Measurements from ENCODE around the gene FAM193A.
"Not testable (repeated sequence)": the region's sequence is repeated elsewhere in the genome, so short reads cannot be mapped to it uniquely, and the experiment has no call there.

Gene FAM193A

DNA sequence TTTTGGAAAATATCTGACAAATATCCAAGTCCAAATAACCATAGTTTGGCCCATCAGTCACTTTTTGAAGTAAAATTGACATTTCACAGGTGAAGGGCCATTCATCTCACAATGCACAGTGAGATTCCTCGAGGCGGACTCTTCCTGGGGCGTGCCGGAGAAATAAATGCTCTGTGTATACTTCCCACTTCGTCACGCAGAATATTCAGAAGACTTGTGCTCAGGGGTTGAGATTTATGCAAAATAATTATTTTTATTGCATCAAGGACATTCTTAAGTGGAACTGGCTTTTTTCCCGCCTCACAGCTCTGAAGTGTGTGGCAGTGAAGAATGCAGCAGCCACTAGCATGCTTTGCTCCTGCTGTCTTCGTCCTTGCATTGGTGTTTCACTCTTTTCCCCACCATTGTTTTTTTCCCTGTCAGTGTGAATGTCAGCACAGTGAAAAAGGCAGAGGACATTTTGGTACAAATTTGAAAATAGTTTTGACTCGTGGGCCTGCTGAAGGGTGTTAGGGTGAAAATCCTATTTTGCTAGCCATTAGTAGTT, 70.6 kb downstream of the FAM193A start:
- DNase-seq (ENCODE audit: low spot score) (no peak), FAIRE-seq (no peak)

DNA sequence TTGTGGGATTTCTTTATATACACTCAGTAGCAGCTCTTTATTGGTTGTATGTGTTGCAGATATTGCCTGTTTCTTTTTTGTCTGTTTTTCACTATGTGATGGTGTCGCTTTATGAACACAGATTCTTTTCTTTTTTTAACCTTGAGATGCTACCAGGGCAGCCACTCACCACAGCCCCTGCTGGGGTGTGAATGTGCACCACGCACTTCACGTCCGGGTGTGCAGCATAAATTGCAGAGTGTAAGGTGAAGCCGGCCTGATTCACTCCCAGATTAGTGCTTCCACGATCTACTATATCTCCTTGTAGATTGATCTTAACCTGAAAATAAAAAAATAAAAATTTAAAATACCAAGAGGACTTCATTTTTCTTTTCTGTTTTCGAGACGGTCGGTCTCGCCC, 71.4 kb downstream of the FAM193A start:
- FAIRE-seq = no peak

DNA sequence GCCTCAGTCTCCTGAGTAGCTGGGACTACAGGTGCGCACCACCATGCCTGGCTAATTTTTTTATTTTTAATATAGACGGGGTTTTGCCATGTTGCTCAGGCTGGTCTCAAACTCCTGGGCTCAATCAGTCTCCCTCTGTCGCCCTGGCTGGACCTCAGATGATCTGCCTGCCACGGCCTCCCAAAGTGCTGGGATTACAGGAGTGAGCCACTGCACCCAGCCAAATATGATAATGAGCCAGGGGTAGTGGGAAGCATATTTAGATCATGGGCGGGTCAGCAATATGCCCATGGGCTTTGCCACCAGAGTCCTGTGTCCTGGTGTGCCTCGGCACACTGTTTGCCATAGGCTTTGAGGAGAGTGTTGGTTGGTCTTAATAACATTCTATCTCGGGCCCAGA, 71.8 kb downstream of the FAM193A start:
- DNase-seq (ENCODE audit: low spot score) = no peak
- no peak for FAIRE-seq

More for the DNA sequence above, 71.4 kb downstream of the FAM193A start:
- DNase-seq (ENCODE audit: low spot score) = no peak

DNA sequence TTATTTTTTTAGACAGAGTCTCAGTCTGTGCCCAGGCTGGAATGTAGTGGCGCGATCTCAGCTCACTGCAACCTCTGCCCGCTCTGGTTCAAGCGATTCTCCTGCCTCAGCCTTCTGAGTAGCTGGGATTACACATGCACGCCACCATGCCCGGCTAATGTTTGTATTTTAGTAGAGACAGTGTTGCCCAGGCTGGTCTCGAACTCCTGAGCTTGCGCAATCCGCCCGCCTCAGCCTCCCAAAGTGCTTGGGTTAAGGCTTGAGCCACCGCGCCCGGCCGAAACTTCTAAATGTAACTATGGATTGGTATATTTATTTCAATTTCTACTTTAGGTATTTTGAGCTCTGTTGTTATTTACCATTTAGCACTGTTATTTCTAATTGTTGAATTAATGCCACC, 79.4 kb downstream of the FAM193A start:
- no peak for FAIRE-seq
- no peak for DNase-seq (ENCODE audit: low spot score)

GRCh38 chr4:2617955-2618354, 81.5 kb downstream of the FAM193A start:
- DNase-seq (ENCODE audit: low spot score) (no peak), FAIRE-seq (no peak)

DNA sequence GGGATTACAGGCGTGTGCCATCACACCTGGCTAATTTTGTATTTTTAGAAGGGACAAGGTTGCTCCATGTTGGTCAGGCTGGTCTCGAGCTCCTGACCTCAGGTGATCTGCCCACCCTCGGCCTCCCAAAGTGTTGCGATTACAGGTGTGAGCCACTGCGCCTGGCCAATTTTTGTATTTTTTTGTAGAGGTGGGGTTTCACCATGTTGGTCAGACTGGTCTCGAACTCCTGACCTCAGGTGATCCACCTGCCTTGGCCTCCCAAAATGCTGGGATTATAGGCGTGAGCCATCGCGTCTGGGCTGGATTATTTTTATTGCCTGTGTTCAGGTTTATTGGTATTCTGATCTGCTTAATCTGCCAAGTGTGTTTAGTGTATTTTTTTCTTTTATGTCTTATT, 82.3 kb downstream of the FAM193A start:
- FAIRE-seq; DNase-seq (ENCODE audit: low spot score): not testable (repeated sequence)

GRCh38 chr4:2619459-2619858, 83.0 kb downstream of the FAM193A start:
- no peak for FAIRE-seq
- DNase-seq (ENCODE audit: low spot score) = no peak

DNA sequence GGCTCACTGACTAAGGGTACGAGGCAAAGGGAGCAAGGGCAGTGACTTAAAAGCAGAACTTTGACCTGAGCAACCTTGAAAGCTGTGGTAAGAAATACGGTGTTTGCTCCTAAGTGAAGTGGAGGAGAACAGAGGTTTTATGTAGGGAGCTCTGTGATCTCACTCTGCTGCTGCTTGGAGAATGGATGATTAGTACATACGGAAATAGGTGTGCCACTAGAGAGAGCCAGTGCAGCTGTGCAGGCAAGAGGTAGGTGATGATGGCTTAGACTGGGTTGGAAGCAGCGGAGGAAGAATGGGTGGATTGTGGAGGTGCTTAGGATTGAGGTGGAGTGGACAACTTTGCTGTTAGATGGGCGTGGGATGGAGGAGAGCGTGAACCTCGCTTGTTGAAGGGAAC, 85.0 kb downstream of the FAM193A start:
- DNase-seq (ENCODE audit: low spot score) = no peak
- no peak for FAIRE-seq

- no peak for FAIRE-seq
- no peak for DNase-seq (ENCODE audit: low spot score)
Measured at GRCh38 chr4:2623442-2623841, 87.0 kb downstream of the FAM193A start.

DNA sequence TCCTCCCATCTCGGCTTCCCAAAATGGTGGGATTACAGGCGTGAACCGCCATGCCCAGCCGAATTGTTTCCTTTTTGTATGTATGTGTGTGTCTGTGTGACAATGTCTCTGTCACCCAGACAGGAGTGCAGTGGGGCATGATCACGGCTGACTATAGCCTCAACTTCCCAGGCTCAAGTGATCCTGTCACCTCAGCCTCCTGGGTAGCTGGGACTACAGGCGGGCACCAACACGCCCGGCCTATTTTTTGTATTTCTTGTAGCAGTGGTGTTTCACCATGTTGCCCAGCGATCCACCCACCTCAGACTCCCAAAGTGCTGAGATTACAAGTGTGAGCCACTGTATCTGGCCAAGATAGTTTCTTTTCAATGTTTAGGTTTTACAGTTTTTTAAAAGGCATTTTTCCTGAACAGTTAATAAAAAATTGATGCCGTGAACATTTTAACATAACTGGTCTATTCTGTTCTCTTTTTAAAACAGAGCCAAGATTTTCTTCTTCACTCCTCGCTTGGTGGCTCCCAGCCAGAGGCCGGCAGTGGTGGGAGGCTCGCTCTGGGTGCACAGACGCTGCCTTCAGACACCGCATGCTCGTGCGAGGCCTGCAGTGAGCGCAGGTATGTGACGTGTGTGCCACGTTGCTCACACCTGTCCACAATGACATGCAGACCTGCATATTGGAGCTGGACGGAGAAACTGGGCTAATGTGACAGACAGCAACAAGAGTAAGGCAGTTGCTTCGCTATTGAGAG, 88.5 kb downstream of the FAM193A start:
- no peak for DNase-seq (ENCODE audit: low spot score)
- FAIRE-seq = no peak

DNA sequence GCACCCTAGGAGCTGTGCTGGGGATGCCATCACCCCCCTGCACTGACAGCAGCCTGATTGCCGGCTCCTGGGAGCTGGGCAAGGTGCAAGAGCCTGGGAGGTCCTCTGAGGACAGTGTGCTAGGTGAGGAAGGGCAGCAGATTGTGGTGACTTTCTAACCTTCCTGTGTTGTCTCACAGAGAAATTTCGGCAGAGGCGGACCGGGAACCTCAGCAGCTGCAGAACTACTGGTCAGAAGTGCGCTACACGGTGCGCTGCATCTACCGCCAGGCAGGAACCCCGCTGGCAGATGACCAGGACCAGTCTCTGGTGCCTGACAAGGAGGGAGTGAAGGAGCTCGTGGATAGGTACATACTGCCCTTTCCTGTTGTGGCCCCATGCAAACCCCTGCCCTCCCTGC, 89.8 kb downstream of the FAM193A start:
- DNase-seq (ENCODE audit: low spot score) (no peak), FAIRE-seq (no peak)

DNA sequence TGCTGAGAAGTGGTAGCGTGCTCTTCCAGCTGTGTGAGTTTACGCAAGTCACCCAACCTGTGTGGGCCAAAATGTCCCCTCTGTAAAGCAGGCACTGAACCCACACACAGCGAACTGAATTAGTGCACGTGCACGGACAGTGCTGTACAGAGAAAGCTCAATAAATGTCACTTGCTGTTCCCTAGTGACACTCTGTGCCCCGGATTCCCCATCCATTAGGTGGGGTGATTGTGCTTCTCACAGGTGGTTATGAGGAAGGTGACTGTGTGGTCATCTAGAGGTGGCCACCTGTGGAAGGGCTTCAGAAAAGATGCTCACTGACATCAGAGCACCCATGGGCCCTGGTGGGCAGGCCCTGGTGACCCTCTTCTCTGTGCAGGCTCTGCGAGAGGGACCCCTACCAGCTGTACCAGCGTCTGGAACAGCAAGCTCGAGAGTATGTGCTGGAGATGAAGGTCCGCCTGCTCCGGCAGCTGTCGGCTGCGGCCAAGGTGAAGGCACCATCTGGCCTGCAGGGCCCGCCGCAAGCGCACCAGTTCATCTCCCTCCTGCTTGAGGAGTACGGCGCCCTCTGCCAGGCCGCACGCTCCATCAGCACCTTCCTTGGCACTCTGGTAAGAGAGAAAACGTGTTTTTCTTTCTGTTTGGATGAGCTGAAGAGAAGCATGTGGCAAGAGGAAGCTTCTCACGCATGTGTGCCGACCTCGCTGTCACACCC, 94.3 kb downstream of the FAM193A start:
- FAIRE-seq = no peak
- no peak for DNase-seq (ENCODE audit: low spot score)

- no peak for DNase-seq (ENCODE audit: low spot score)
- FAIRE-seq = no peak
Measured at GRCh38 chr4:2634014-2634413, 97.6 kb downstream of the FAM193A start.

GRCh38 chr4:2636331-2636730, 99.9 kb downstream of the FAM193A start:
- FAIRE-seq (no peak), DNase-seq (ENCODE audit: low spot score) (no peak)

- not testable (repeated sequence) for FAIRE-seq; DNase-seq (ENCODE audit: low spot score)
Measured at GRCh38 chr4:2636994-2637393, 100.5 kb downstream of the FAM193A start.

DNA sequence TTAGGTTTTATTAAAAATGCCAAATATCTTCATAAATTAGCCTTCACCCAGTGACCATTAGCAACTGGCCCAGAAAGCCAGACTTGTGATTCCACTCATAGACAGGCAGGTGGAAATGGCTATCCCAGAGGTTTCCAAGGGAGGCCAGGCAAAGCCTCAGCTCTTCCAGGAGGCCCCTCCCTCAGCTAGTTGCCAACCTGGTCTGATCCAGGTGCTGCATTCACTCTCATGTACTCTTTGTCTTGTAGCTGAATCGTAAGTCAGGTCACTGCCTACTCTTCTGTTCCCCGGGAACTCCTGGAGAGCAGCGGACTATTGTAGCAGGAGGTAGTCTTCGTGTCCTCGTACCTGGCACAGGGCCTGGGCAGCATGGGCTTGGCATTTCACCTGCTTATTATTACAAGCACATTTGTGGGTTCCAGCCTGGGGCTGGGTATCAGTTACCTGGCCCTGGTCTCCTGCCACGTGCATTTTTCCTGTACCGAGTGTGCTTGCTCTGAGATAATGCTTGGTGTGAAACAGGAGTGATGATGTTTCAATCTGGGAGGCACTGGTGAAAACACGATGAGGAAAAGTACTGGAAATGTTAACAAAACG, 101.6 kb downstream of the FAM193A start:
- DNase-seq (ENCODE audit: low spot score) = no peak
- FAIRE-seq = no peak

DNA sequence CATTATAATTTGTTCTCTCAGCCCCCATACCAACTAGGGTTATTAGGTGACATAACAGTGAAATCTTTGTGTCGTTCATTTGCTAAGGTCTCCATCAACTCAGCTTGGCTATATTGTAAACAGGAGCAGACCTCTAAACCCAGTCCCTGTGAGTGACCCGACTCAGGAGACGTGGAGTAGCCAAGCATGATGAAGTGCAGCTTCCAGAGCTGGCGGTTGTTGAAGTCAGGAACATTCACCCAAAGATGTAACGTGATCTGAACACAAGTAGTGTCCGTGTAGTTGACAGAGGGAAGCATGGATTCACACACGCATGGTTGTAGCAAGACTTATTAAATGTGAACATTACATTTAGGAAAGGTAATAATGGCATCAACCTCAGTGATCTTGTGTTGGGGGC, 102.3 kb downstream of the FAM193A start:
- DNase-seq (ENCODE audit: low spot score) (no peak), FAIRE-seq (no peak)

- FAIRE-seq = no peak
- DNase-seq (ENCODE audit: low spot score) = no peak
Measured at GRCh38 chr4:2642968-2643367, 106.5 kb downstream of the FAM193A start.

- FAIRE-seq (no peak), DNase-seq (ENCODE audit: low spot score) (no peak)
Measured at GRCh38 chr4:2643555-2643954, 107.1 kb downstream of the FAM193A start.

DNA sequence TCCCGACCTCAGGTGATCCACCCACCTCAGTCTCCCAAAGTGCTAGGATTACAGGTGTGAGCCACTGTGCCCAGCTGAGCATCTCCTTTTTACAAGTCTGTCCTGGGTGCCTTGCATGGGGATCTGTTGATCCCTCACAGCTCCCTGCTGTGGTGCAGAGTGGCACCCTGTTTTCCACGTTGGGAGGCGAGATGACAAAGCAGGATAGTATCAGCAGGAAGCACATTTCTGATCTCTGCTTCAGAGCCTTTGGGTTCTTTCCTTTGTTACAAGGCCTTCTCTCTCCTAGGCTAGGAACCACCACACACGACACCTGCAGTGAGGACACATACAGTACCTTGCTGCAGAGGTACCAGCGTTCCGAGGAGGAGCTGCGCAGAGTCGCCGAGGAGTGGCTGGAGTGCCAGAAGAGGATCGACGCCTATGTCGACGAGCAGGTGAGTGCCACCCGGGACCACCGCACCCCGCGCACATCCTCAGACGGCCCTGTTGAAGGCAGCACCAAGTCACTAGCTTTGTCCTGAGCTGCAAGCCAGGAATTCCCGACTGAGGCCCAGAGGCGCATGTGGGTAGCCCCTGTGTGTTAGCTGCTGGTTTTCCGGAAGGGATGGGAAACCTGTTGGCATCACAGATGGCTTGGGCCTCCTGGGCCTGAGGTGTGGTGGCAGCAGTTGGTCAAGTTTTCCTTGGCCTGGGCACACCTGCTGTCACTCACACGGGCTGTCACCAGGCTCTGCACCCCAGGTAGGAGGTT, 110.1 kb downstream of the FAM193A start:
- FAIRE-seq = no peak
- DNase-seq (ENCODE audit: low spot score) = no peak

GRCh38 chr4:2647403-2648158, 111.1 kb downstream of the FAM193A start:
- FAIRE-seq (no peak), DNase-seq (ENCODE audit: low spot score) (no peak)
